ENCODE data around the gene THAP8. TPM values are rescaled to one million over a fixed set of nuclear protein-coding genes. Genes with fewer than 3 reads are reported as not detected.

THAP8 gene
- total and polyA plus RNA-seq, 2 donors = 5.4 to 5.7 TPM

GRCh38 chr19:36009633-36010379 is 44.3 kb downstream of the THAP8 start:
- Histone ChIP-seq H3K9me3 (ENCODE audit: control insufficient read depth in 2 of 2, insufficient read depth in 1 of 2, low read length in 1 of 2) (no peaks in the 10 kb centered on the region), H3K36me3 (ENCODE audit: control insufficient read depth in 2 of 2, insufficient read depth in 2 of 2, low read length in 1 of 2) (peaks cover 0 to 17% of the 10 kb centered on the region in 2 donors), H3K27ac (ENCODE audit: low read depth in 1 of 2, low read length in 1 of 2) (peak overlapping the region in 1 of 2 donors; percentile 15), H3K27me3 (ENCODE audit: control insufficient read depth in 2 of 2, insufficient read depth in 1 of 2, low read length in 1 of 2) (peaks cover 0 to 22% of the 10 kb centered on the region in 2 donors), H3K4me3 (ENCODE audit: low read length in 2 of 2) (peak overlapping the region in 1 of 2 donors; percentile 36), H3K4me1 (ENCODE audit: control insufficient read depth in 2 of 2, insufficient read depth in 2 of 2, low read length in 2 of 2) (peaks cover 15 to 19% of the 10 kb centered on the region in 2 donors)
- WGBS = 79% methylated on average over 15 of the region's 15 CpGs
- DNase-seq (ENCODE audit: low read depth in 6 of 9, low spot score in 9 of 9) = no peak

- Histone ChIP-seq H3K27ac (ENCODE audit: low read depth in 1 of 2, low read length in 1 of 2) (peak overlapping the region in 1 of 2 donors; percentile 15), H3K9me3 (ENCODE audit: control insufficient read depth in 2 of 2, insufficient read depth in 1 of 2, low read length in 1 of 2) (no peaks in the 10 kb centered on the region), H3K4me1 (ENCODE audit: control insufficient read depth in 2 of 2, insufficient read depth in 2 of 2, low read length in 2 of 2) (peaks cover 10 to 16% of the 10 kb centered on the region in 2 donors), H3K36me3 (ENCODE audit: control insufficient read depth in 2 of 2, insufficient read depth in 2 of 2, low read length in 1 of 2) (peaks cover 3 to 17% of the 10 kb centered on the region in 2 donors), H3K27me3 (ENCODE audit: control insufficient read depth in 2 of 2, insufficient read depth in 1 of 2, low read length in 1 of 2) (peaks cover 0 to 22% of the 10 kb centered on the region in 2 donors), H3K4me3 (ENCODE audit: low read length in 2 of 2) (peak overlapping the region in 1 of 2 donors; percentile 36)
- WGBS = 4% methylated on average over 50 of the region's 50 CpGs
- no peak for DNase-seq (ENCODE audit: low read depth in 6 of 9, low spot score in 9 of 9)
These were observed 44.9 kb downstream of the THAP8 start for GRCh38 chr19:36009220-36009619.

GRCh38 chr19:36008336-36008978 is 45.6 kb downstream of the THAP8 start, which contains the start of gene SYNE4:
SYNE4 (minus strand) TSS chr19:36008813; CDS start chr19:36008681, 132 bp downstream.
- H3K4me1 ChIP-seq (ENCODE audit: control insufficient read depth in 2 of 2, insufficient read depth in 2 of 2, low read length in 2 of 2) = peaks cover 7 to 13% of the 10 kb centered on the region in 2 donors
- WGBS = 84% methylated on average over 19 of the region's 19 CpGs
- H3K27me3 ChIP-seq (ENCODE audit: control insufficient read depth in 2 of 2, insufficient read depth in 1 of 2, low read length in 1 of 2) = peaks cover 0 to 22% of the 10 kb centered on the region in 2 donors
- H3K4me3 ChIP-seq (ENCODE audit: low read length in 2 of 2) = peak within 1 kb of the TSS; percentile 20 to 36
- H3K27ac ChIP-seq (ENCODE audit: low read depth in 1 of 2, low read length in 1 of 2) = peak within 1 kb of the TSS in 1 of 2 donors; percentile 15
- peaks cover 3 to 17% of the 10 kb centered on the region in 2 donors for H3K36me3 ChIP-seq (ENCODE audit: control insufficient read depth in 2 of 2, insufficient read depth in 2 of 2, low read length in 1 of 2)
- no peak for DNase-seq (ENCODE audit: low read depth in 6 of 9, low spot score in 9 of 9)
- H3K9me3 ChIP-seq (ENCODE audit: control insufficient read depth in 2 of 2, insufficient read depth in 1 of 2, low read length in 1 of 2) = no peaks in the 10 kb centered on the region

- H3K4me3 ChIP-seq (ENCODE audit: low read length in 2 of 2) = no peak overlapping the region
- 93% methylated on average over 5 of the region's 5 CpGs for WGBS
- DNase-seq (ENCODE audit: low read depth in 6 of 9, low spot score in 9 of 9) = no peak
- peaks cover 2 to 6% of the 10 kb centered on the region in 2 donors for H3K4me1 ChIP-seq (ENCODE audit: control insufficient read depth in 2 of 2, insufficient read depth in 2 of 2, low read length in 2 of 2)
- H3K27ac ChIP-seq (ENCODE audit: low read depth in 1 of 2, low read length in 1 of 2) = no peak overlapping the region
- H3K36me3 ChIP-seq (ENCODE audit: control insufficient read depth in 2 of 2, insufficient read depth in 2 of 2, low read length in 1 of 2) = peaks cover 3 to 17% of the 10 kb centered on the region in 2 donors
- H3K9me3 ChIP-seq (ENCODE audit: control insufficient read depth in 2 of 2, insufficient read depth in 1 of 2, low read length in 1 of 2) = no peaks in the 10 kb centered on the region
- H3K27me3 ChIP-seq (ENCODE audit: control insufficient read depth in 2 of 2, insufficient read depth in 1 of 2, low read length in 1 of 2) = peaks cover 0 to 22% of the 10 kb centered on the region in 2 donors
These were observed 47.1 kb downstream of the THAP8 start for GRCh38 chr19:36006955-36007354.

- WGBS = 96% methylated on average over 4 of the region's 4 CpGs
These were observed 50.8 kb downstream of the THAP8 start for GRCh38 chr19:36003284-36003683.

GRCh38 chr19:36001605-36002004 is 52.5 kb downstream of the THAP8 start:
- no peak for DNase-seq (ENCODE audit: low read depth in 6 of 9, low spot score in 9 of 9)
- peaks cover under 1% of the 10 kb centered on the region in 2 donors for H3K4me1 ChIP-seq (ENCODE audit: control insufficient read depth in 2 of 2, insufficient read depth in 2 of 2, low read length in 2 of 2)
- H3K27me3 ChIP-seq (ENCODE audit: control insufficient read depth in 2 of 2, insufficient read depth in 1 of 2, low read length in 1 of 2) = no peaks in the 10 kb centered on the region
- WGBS = 98% methylated on average over 3 of the region's 3 CpGs
- H3K4me3 ChIP-seq (ENCODE audit: low read length in 2 of 2) = no peak overlapping the region
- no peaks in the 10 kb centered on the region for H3K9me3 ChIP-seq (ENCODE audit: control insufficient read depth in 2 of 2, insufficient read depth in 1 of 2, low read length in 1 of 2)
- no peak overlapping the region for H3K27ac ChIP-seq (ENCODE audit: low read depth in 1 of 2, low read length in 1 of 2)
- H3K36me3 ChIP-seq (ENCODE audit: control insufficient read depth in 2 of 2, insufficient read depth in 2 of 2, low read length in 1 of 2) = peaks cover 8 to 17% of the 10 kb centered on the region in 2 donors

More at GRCh38 chr19:36003284-36003683, 50.8 kb downstream of the THAP8 start:
- Histone ChIP-seq H3K4me3 (ENCODE audit: low read length in 2 of 2) (no peak overlapping the region), H3K27ac (ENCODE audit: low read depth in 1 of 2, low read length in 1 of 2) (no peak overlapping the region), H3K4me1 (ENCODE audit: control insufficient read depth in 2 of 2, insufficient read depth in 2 of 2, low read length in 2 of 2) (no peaks in the 10 kb centered on the region), H3K9me3 (ENCODE audit: control insufficient read depth in 2 of 2, insufficient read depth in 1 of 2, low read length in 1 of 2) (no peaks in the 10 kb centered on the region), H3K36me3 (ENCODE audit: control insufficient read depth in 2 of 2, insufficient read depth in 2 of 2, low read length in 1 of 2) (peaks cover 8 to 16% of the 10 kb centered on the region in 2 donors), H3K27me3 (ENCODE audit: control insufficient read depth in 2 of 2, insufficient read depth in 1 of 2, low read length in 1 of 2) (peaks cover 0 to 4% of the 10 kb centered on the region in 2 donors)
- no peak for DNase-seq (ENCODE audit: low read depth in 6 of 9, low spot score in 9 of 9)

- Histone ChIP-seq H3K4me1 (ENCODE audit: control insufficient read depth in 2 of 2, insufficient read depth in 2 of 2, low read length in 2 of 2) (peaks cover 18 to 19% of the 10 kb centered on the region in 2 donors), H3K27ac (ENCODE audit: low read depth in 1 of 2, low read length in 1 of 2) (no peak overlapping the region), H3K36me3 (ENCODE audit: control insufficient read depth in 2 of 2, insufficient read depth in 2 of 2, low read length in 1 of 2) (peaks cover 5 to 11% of the 10 kb centered on the region in 2 donors), H3K9me3 (ENCODE audit: control insufficient read depth in 2 of 2, insufficient read depth in 1 of 2, low read length in 1 of 2) (peaks cover 0 to 1% of the 10 kb centered on the region in 2 donors), H3K4me3 (ENCODE audit: low read length in 2 of 2) (no peak overlapping the region), H3K27me3 (ENCODE audit: control insufficient read depth in 2 of 2, insufficient read depth in 1 of 2, low read length in 1 of 2) (peaks cover 0 to 8% of the 10 kb centered on the region in 2 donors)
- DNase-seq (ENCODE audit: low read depth in 6 of 9, low spot score in 9 of 9) = no peak
- 98% methylated on average over 8 of the region's 8 CpGs for WGBS
These were observed 57.3 kb downstream of the THAP8 start for GRCh38 chr19:35996777-35997176.

- Histone ChIP-seq H3K36me3 (ENCODE audit: control insufficient read depth in 2 of 2, insufficient read depth in 2 of 2, low read length in 1 of 2) (peaks cover 0 to 5% of the 10 kb centered on the region in 2 donors), H3K9me3 (ENCODE audit: control insufficient read depth in 2 of 2, insufficient read depth in 1 of 2, low read length in 1 of 2) (peaks cover 0 to 1% of the 10 kb centered on the region in 2 donors), H3K4me3 (ENCODE audit: low read length in 2 of 2) (peak within 1 kb of the TSS; percentile 58 to 62), H3K4me1 (ENCODE audit: control insufficient read depth in 2 of 2, insufficient read depth in 2 of 2, low read length in 2 of 2) (peaks cover 18 to 19% of the 10 kb centered on the region in 2 donors), H3K27ac (ENCODE audit: low read depth in 1 of 2, low read length in 1 of 2) (peak within 1 kb of the TSS; percentile 0 to 43), H3K27me3 (ENCODE audit: control insufficient read depth in 2 of 2, insufficient read depth in 1 of 2, low read length in 1 of 2) (peaks cover 0 to 8% of the 10 kb centered on the region in 2 donors)
- peak; percentile 77 to 95 (median 89) for DNase-seq (ENCODE audit: low read depth in 6 of 9, low spot score in 9 of 9)
- WGBS = 1% methylated on average over 97 of the region's 97 CpGs
These were observed 58.8 kb downstream of the THAP8 start, which contains the start of gene SDHAF1 for GRCh38 chr19:35995048-35995993. SDHAF1 (plus strand) TSS chr19:35995188; CDS start chr19:35995275, 87 bp downstream.
